Measurements from ENCODE around the gene HTR6. TPM values are rescaled to one million over a fixed set of nuclear protein-coding genes. Genes with fewer than 3 reads are reported as not detected.

HTR6 gene
- total RNA-seq, 1 experiment from 2014 or later = not detected

- H3K9me3 ChIP-seq (ENCODE audit: low read length) = no peaks in the 10 kb centered on the region
- ATAC-seq = no peak
- no peaks in the 10 kb centered on the region for H4K20me1 ChIP-seq (ENCODE audit: low read length)
- no TSS peak for BruUV-seq (replicated peaks)
- H3K27me3 ChIP-seq (ENCODE audit: low read length) = no peaks in the 10 kb centered on the region
- no peaks in the 10 kb centered on the region for H3F3A ChIP-seq (ENCODE audit: low read length, unreplicated experiment)
- TF ChIP-seq EZH2 (IDR thresholded peaks at IDR 0.05; ENCODE audit: low read length, unreplicated experiment) = no peak
- no peak for TF ChIP-seq EZH2phosphoT487 (IDR thresholded peaks at IDR 0.05; ENCODE audit: borderline replicate concordance, low read length)
- TF ChIP-seq CTCF (conservative IDR thresholded peaks at IDR 0.05; ENCODE audit: low read depth, low read length) = no peak
- ChIA-PET POLR2A (ENCODE audit: unreplicated experiment) (no interaction called here), CTCF (no interaction called here)
- no peak overlapping the region for H3K27ac ChIP-seq (ENCODE audit: low read length)
- H3K4me2 ChIP-seq (ENCODE audit: low read length) = no peak overlapping the region
- H3K79me2 ChIP-seq (ENCODE audit: low read length) = no peaks in the 10 kb centered on the region
- H2AFZ ChIP-seq (ENCODE audit: low read length) = no peak overlapping the region
- H3K36me3 ChIP-seq (ENCODE audit: low read depth, low read length) = no peaks in the 10 kb centered on the region
- no peaks in the 10 kb centered on the region for H3K4me1 ChIP-seq (ENCODE audit: insufficient read depth, low read length)
- intact Hi-C loops (cut with micrococcal nuclease) = no loop called here
- no peak for DNase-seq
- no peak overlapping the region for H3K9ac ChIP-seq (ENCODE audit: low read length)
- H3K4me3 ChIP-seq (ENCODE audit: low read length) = no peak overlapping the region
- H3K9me2 ChIP-seq (replicated peaks; ENCODE audit: low read length) = no peaks in the 10 kb centered on the region
These were observed 31.1 kb downstream of the HTR6 start for GRCh38 chr1:19695772-19696171.

GRCh38 chr1:19696820-19697219, 32.1 kb downstream of the HTR6 start:
- Histone ChIP-seq H3K9ac (ENCODE audit: low read length) (no peak overlapping the region), H3K27me3 (ENCODE audit: low read length) (no peaks in the 10 kb centered on the region), H2AFZ (ENCODE audit: low read length) (no peak overlapping the region), H3F3A (ENCODE audit: low read length, unreplicated experiment) (no peaks in the 10 kb centered on the region), H3K4me2 (ENCODE audit: low read length) (no peak overlapping the region), H3K79me2 (ENCODE audit: low read length) (no peaks in the 10 kb centered on the region), H3K9me2 (replicated peaks; ENCODE audit: low read length) (no peaks in the 10 kb centered on the region), H3K4me3 (ENCODE audit: low read length) (no peak overlapping the region), H3K36me3 (ENCODE audit: low read depth, low read length) (no peaks in the 10 kb centered on the region), H3K9me3 (ENCODE audit: low read length) (no peaks in the 10 kb centered on the region), H3K4me1 (ENCODE audit: insufficient read depth, low read length) (no peaks in the 10 kb centered on the region), H4K20me1 (ENCODE audit: low read length) (no peaks in the 10 kb centered on the region), H3K27ac (ENCODE audit: low read length) (no peak overlapping the region)
- CTCF ChIA-PET = no interaction called here
- ATAC-seq (no peak), DNase-seq (no peak)
- no peak for TF ChIP-seq EZH2phosphoT487 (IDR thresholded peaks at IDR 0.05; ENCODE audit: borderline replicate concordance, low read length)
- no peak for TF ChIP-seq EZH2 (IDR thresholded peaks at IDR 0.05; ENCODE audit: low read length, unreplicated experiment)
- POLR2A ChIA-PET (ENCODE audit: unreplicated experiment) = no interaction called here
- intact Hi-C loops (cut with micrococcal nuclease) = no loop called here
- no TSS peak for BruUV-seq (replicated peaks)

DNA sequence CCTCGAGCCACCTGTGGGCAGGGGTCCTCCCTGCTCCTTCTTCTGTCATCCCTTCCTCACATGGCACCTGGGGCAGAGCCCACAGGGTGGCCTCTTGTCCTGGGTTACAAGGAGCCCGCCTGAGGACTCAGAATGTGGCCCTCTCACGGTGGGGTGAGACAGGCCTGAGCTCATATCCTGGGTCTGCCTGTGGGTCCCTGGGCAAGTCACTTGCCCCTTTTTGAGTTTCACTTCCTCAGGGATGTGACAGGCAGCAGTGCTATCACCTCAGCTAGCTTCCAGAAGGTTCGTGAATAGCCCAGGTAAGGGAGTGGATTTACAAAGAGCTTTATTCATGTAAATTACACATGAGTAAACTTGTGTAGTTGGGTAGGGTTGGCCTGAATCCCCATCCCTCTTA, 33.5 kb downstream of the HTR6 start:
- Histone ChIP-seq H4K20me1 (ENCODE audit: low read length) (no peaks in the 10 kb centered on the region), H3K4me3 (ENCODE audit: low read length) (no peak overlapping the region), H3K27me3 (ENCODE audit: low read length) (no peaks in the 10 kb centered on the region), H3K27ac (ENCODE audit: low read length) (no peak overlapping the region), H3K4me2 (ENCODE audit: low read length) (no peak overlapping the region), H3F3A (ENCODE audit: low read length, unreplicated experiment) (no peaks in the 10 kb centered on the region), H3K9me3 (ENCODE audit: low read length) (no peaks in the 10 kb centered on the region), H3K36me3 (ENCODE audit: low read depth, low read length) (no peaks in the 10 kb centered on the region), H3K79me2 (ENCODE audit: low read length) (no peaks in the 10 kb centered on the region), H3K9me2 (replicated peaks; ENCODE audit: low read length) (no peaks in the 10 kb centered on the region), H3K4me1 (ENCODE audit: insufficient read depth, low read length) (no peaks in the 10 kb centered on the region), H3K9ac (ENCODE audit: low read length) (no peak overlapping the region), H2AFZ (ENCODE audit: low read length) (no peak overlapping the region)
- no peak for TF ChIP-seq CTCF (conservative IDR thresholded peaks at IDR 0.05; ENCODE audit: low read depth, low read length)
- TF ChIP-seq EZH2 (IDR thresholded peaks at IDR 0.05; ENCODE audit: low read length, unreplicated experiment) = no peak
- no peak for TF ChIP-seq EZH2phosphoT487 (IDR thresholded peaks at IDR 0.05; ENCODE audit: borderline replicate concordance, low read length)
- ChIA-PET CTCF (no interaction called here), POLR2A (ENCODE audit: unreplicated experiment) (no interaction called here)
- ATAC-seq (no peak), DNase-seq (no peak)
- no TSS peak for BruUV-seq (replicated peaks)
- intact Hi-C loops (cut with micrococcal nuclease) = no loop called here
